ENCODE results near the gene HYLS1.
A peak's percentile ranks its signal among the peaks of the same experiment; 100 is the strongest.
"Not testable (repeated sequence)": the region's sequence is repeated elsewhere in the genome, so short reads cannot be mapped to it uniquely, and the experiment has no call there.

HYLS1 gene

GRCh38 chr11:125903711-125904659 lies 16.5 kb downstream of the HYLS1 start, which contains the start of gene DDX25:
DDX25 (plus strand) TSS chr11:125904508; CDS start chr11:125904518, 10 bp downstream.
- peak in 7 of 14 donors; percentile 13 to 67 (median 27) for DNase-seq

GRCh38 chr11:125904678-125905077 lies 17.2 kb downstream of the HYLS1 start:
- DNase-seq, result no peak

- no peak for DNase-seq
Measured at GRCh38 chr11:125910226-125910849, 22.9 kb downstream of the HYLS1 start.

- not testable (repeated sequence) for DNase-seq
Measured at GRCh38 chr11:125914601-125915000, 27.1 kb downstream of the HYLS1 start.

GRCh38 chr11:125916683-125917347 lies 29.3 kb downstream of the HYLS1 start:
- no peak for DNase-seq

GRCh38 chr11:125918140-125918840 lies 30.8 kb downstream of the HYLS1 start:
- DNase-seq, result no peak

GRCh38 chr11:125921042-125921441 lies 33.6 kb downstream of the HYLS1 start:
- DNase-seq, result no peak

- no peak for DNase-seq
Measured at GRCh38 chr11:125922156-125922555, 34.7 kb downstream of the HYLS1 start.

- peak in 7 of 14 donors; percentile 18 to 56 (median 26) for DNase-seq
Measured at GRCh38 chr11:125923012-125923579, 35.6 kb downstream of the HYLS1 start.

- DNase-seq, result no peak
Measured at GRCh38 chr11:125923633-125924032, 36.2 kb downstream of the HYLS1 start.

GRCh38 chr11:125924384-125925007 lies 37.0 kb downstream of the HYLS1 start:
- no peak for DNase-seq

- no peak for DNase-seq
Measured at GRCh38 chr11:125925247-125925740, 37.8 kb downstream of the HYLS1 start.

- DNase-seq, result no peak
Measured at GRCh38 chr11:125925804-125926203, 38.3 kb downstream of the HYLS1 start.

- no peak for DNase-seq
Measured at GRCh38 chr11:125926682-125927081, 39.2 kb downstream of the HYLS1 start.

GRCh38 chr11:125929445-125930075 lies 42.1 kb downstream of the HYLS1 start:
- no peak for DNase-seq

GRCh38 chr11:125930076-125930450 lies 42.6 kb downstream of the HYLS1 start:
- DNase-seq, result no peak

GRCh38 chr11:125931116-125931515 lies 43.6 kb downstream of the HYLS1 start:
- no peak for DNase-seq

GRCh38 chr11:125931668-125932067 lies 44.2 kb downstream of the HYLS1 start:
- DNase-seq, result no peak

- DNase-seq, result no peak
Measured at GRCh38 chr11:125932301-125932700, 44.8 kb downstream of the HYLS1 start.

GRCh38 chr11:125933030-125933813 lies 45.8 kb downstream of the HYLS1 start:
- DNase-seq, result no peak

All from C1 segment of cervical spinal cord (tissue), 14 donors.